GM18873 (cell line): ENCODE results near the gene CPEB4.

Experiments
- ATAC-seq: cut with Tn5 transposase; IDR thresholded peaks from one replicate; pipeline ENCODE4 v1.9.1; 2021; ENCODE audit warnings: mild to moderate bottlenecking, moderate library complexity, moderate number of reproducible peaks; ENCODE audit not compliant: unreplicated experiment, low FRiP score

Gene CPEB4

DNA sequence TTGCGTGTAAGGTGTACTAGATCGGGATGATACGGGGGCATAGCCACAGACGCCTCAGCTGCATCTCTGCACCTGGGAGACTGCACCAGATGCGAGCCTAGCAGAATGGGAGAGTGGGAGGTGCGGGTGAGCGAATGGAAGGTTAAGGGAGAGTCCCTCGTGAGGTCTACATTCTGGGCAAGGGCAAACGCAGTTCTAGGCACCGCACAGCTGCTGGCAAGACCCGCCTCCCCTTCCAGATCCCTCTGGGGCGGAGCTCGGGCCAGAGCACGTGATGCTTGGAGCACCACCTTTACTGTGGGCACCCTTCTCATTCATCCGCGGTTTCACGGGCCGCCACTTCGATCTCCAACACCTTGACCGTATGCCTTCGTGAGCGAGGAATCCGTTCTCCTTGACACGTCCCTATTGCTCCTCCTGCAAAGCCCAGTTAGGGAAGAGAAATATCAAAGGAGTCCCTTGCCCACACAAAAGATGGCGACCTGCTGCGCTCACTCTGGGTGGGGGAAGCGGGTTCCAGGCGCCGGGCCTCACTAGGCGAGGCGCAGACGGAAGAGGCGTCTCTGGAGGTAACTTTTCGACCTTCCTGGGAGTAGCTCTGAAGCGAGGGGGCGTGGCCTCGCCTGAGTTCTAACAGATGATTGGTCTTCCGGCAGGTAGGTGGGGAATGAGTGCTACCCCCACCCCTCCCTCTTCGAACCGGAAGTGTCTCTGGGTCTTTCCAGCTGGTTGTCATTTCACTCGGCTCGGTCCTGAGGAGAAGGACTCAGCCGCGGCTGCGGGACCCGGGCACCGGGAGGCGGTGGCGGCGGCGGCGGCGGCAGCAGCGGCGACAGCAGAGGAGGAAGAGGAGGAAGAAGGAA is at the start of gene CPEB4:
Gene CPEB4, plus strand, starts transcription at position 740 of the 863 bp plus-strand sequence. CDS start 1,385 bp downstream, outside the sequence.
- peak; percentile 88 for ATAC-seq

DNA sequence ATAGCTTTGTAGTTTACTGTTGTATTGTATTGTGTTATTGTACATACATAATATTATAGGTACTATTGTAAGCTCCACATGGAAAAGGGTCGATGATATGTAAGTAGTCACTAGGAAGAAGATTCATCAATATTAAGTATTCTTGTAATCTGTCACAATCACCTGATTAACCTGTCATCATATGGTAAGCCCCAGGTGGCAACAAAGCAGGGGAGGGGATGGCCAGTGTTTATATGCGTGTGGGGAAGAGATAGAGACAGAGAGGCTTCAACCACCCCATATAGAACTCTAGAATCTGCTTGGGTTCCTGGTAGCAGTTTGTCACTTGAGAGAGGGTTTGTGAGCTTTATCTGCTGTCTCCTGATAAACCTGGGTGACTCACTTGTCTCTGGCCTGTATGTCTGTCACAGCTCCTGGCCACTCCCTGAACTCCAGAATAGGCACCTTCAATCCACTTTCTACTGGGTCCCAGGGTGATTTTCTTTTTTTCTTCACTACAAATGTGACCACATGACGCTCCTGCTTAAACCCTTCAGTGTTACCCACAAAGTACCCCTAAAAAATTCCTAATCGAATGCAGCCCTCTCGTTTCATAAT is 48.9 kb upstream of the CPEB4 start:
- no peak for ATAC-seq

DNA sequence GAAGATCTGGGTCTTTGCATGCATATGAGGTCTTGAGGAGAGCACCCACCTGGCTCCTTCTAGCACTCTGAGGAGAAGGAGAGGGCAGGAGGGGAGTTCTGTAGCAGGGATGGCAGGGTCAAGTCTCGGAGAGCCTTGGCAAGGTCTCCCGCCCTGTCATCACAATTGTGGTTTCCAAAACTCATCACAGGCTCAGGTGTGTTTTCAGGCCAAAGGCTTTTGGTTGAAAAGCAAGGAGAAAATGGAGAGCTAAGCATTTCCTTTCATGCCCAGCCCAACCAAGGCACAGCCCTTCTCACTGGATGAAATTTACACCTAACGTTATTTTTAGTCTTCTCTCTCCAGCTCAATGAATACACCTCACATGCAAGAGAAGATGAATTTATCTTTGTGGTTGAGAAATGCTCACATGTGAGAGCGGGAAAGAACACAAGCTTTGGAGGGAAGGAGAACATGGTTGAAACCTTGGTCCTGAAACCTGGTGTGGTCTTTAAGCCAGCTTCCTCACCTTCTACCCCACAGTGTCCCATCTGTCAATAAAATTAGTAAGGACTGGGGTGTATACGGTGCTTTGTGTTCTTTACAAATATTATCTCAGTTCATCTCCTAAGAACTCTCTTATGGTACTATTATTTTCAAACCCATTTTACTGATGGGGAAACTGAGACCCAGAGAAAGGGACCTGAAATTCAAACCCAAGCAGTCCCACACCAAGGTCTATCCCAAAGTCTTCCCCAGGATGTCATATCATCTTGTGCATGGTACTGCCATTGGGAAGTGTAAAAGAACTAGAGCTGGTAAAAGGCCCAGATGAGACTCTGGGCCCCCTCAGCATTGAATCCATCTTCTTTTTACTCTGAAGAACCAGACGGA is 47.8 kb upstream of the CPEB4 start:
- no peak for ATAC-seq

DNA sequence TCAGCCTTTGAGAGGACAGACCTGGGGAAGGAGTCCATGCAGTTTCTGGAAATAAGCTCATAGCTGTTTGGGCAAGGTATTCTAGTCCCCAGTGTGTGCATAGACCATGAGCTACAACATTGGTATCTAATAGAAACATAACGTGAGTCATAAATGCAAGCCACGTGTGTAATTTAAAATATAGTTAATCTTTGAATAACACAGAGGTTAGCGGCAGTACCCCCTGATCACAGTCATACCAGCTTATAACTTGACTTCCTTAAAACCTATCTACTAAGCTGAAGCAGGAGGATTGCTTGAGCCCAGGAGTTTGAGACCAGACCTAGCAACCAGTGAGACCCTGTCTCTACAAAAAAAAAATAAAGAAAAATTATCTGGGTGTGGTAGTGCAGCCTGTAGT is 46.4 kb upstream of the CPEB4 start:
- ATAC-seq, result no peak

DNA sequence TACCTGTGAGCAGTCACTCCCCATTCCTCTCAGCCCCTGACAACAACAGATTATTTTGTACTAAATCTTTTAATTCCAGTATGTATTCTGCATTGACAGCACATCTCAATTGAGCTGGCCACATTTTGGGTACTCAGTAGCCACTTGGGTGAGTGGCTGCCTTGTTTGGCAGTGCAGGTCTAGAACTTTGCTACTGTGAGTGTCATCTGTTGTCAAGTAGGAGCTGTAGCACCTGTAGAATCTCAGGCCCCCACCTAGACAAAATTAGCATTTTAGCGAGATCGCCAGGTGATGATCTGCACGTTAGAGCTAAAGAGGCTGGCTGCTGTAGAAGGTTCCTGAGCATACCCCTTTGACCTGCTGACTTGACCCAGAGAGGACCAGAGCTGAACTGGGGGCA is 44.4 kb upstream of the CPEB4 start:
- no peak for ATAC-seq

DNA sequence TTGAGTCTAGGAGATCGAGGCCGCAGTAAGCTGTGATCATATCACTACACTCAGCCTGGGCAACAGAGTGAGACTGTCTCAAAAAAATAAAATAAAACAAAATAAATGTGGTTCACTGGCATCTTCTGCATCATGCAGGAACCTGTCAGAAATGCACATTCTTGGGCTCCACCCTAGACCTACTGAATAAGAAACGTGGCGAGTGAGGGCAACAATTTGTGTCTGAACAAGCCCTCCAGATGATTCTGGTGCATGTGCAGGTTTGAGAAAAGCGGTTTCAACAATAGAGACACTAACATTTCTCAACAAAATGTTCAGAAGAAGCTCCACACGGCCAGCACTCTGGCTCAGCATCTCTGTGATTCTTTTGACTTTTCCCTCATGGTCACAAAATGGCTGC is 42.8 kb upstream of the CPEB4 start:
- no peak for ATAC-seq

DNA sequence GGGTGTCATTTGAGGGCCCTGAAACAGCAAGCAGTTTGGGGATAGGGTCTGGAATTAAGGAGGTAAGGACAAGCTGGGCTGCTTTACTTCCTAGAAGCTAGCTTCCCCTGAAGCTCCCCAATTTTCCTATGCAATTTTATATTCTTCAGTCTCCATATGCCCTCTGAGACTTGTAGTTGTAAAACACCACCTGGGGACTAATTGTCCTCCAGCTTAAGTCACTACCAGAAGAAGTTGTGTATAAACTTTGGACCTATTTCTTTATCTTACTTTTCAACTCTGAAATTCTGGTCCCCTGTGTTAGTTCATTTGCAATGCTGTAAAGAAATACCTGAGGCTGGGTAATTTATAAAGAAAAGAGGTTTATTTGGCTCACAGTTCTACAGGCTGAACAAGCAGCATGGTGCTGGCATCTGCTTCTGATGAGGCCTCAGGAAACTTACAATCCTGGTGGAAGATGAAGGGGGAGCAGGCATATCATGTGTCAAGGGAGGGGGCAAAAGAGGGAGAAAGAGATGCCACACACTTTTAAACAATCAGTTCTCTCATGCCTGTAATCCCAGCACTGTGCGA is 41.1 kb upstream of the CPEB4 start:
- no peak for ATAC-seq

DNA sequence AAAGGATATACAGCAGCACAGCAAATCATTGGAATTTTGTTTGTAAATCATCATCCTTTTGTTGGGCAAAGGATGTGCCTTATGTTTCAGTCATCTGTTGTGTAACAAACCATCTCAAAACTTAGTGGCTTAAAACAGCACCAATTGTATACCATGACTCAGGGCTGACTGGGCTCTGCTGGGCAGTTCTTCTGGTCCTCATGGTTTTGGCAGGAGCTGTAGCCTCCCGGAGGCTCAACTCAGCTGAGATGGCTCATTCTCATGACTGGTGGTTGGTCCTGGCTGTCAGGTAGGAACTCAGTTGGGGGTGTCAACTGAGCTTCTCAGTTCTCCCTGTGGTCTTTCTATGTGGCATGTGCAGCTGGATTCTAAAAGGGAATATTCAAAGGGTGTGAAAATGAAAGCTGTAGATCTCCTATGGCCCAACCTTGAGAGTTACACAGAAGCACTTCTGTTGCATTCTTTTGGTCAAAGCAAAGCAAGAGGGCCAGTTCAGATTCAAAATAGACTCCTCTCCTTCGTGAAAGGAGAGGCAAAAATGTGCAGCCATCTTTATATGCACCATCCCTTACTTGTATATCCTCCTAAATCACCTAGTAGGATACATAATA is 39.1 kb upstream of the CPEB4 start:
- no peak for ATAC-seq

DNA sequence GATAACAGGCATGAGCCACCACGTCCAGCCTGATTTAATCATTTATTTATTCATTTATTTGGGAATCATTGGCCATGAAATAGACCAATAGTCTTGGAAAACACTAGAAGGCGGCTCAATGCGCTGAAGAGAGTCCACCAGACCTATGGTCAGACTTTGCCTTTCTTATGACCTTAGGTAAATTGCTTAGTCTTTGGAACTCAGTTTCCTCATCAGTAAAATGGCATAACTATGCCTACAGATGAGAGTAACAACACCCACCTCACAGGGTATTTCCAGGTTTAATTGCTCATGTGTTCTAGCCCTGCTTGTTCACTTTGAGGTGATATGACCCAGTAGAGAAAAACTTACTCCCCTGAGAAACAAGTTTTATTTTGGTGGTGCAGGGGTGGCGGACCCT is 38.2 kb upstream of the CPEB4 start:
- no peak for ATAC-seq

DNA sequence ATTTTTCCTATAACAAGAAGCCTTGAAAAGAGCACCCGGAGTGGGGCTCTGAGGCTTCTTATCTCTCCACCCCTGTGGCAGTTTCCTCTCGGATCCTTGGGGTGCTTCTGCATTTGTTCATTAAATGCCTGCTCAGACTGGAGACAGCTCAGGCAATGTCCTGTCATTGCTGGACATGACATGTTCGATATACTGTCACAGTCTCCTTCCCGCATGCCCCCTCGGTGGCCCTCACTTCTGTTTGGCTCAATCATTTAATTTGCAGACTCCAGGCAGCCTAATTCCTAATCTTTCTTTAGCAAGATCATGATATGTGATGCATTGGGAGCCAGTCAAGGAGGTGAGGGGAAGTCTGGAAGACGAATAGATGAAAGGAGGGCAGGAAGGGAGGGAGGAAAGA is 37.5 kb upstream of the CPEB4 start:
- no peak for ATAC-seq

DNA sequence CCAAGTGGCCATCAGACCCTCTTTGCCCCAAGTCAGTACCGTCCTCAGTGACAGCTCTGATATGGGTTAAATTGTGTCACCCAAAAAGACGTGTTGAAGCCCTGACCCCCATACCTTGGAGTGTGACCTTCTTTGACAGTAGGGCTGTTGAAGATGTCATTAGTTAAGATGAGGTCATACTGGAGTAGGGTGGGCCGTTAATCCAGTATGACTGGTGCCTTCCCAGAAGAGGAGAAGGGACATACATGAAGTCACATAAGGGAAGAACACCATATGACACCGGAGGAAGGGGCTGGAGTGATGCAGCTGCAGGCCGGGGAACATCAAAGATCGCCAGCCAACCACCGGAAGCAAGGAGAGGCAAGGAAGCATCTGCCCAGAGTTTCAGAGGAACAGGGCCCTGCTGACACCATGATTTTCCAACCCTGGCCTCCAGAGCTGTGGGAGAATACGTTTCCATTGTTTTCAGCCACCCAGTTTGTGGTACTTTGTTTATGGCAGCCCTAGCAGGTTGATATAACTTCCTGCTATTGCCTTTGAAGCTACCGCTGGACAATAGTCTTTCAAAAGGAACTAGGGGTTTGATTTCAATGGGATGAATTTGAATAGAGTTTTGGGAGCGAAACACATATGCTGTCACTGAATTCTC is 36.4 kb upstream of the CPEB4 start:
- no peak for ATAC-seq

DNA sequence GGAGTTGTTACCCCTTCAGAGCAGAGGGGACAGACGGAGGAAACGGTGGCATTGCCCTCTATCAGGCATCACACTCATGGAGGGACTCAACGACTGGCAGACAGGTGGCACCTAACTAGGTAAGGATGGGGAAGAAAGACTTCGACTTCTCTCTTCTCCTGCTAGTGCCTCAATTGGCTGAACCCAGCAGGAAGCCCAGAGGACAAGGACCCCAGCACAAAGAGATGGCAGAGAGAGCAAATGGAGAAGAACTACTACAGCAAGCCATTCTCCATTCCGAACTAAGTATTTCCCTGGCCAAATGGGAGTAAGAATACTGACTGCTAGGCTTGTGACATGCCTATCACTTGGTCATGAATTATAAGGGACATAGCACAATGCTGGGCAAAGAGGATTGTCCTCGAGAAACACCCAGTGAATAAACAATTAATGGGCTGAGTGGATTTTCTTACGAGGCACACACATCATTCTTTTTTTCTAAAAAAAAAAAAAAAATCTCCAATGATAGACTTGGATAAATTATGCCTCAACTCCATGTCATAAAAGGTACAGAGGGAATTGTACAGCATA is 35.3 kb upstream of the CPEB4 start:
- ATAC-seq, result no peak

DNA sequence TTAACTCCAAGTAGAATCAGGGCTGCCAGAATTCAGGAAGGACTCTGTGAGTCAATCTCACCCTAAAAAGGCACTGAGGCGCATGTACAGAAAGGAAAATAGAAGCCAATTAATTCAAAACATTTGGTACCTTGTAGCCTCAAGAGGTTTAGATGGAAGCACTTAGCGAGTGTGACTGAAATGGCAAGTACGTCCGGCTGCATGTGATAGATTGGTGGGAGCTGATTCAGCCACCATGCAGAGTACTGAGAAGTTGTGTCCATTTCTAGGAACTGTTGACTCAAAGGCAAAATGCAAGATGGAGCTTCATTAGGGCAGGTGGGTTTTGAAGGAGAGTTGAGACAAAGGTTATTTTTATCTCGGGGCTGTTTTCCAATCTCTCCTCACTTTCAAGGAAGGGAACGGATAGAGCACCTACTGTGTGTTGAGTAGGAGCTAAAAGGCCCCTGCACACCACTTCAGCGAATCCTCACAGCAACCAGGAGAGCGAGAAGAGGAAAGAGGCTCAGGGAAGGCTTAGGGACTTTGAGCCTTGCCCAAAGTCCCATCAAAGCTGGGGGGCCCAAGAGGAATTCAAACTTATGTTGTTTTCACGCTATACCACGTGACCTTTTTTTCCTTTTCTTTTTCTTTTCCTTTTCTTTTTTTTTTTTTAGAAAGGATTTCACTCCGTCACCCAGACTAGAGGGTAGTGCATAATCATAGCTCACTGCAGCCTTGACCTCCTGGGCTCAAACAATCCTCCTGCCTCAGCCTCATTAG is 34.6 kb upstream of the CPEB4 start:
- ATAC-seq, result no peak

DNA sequence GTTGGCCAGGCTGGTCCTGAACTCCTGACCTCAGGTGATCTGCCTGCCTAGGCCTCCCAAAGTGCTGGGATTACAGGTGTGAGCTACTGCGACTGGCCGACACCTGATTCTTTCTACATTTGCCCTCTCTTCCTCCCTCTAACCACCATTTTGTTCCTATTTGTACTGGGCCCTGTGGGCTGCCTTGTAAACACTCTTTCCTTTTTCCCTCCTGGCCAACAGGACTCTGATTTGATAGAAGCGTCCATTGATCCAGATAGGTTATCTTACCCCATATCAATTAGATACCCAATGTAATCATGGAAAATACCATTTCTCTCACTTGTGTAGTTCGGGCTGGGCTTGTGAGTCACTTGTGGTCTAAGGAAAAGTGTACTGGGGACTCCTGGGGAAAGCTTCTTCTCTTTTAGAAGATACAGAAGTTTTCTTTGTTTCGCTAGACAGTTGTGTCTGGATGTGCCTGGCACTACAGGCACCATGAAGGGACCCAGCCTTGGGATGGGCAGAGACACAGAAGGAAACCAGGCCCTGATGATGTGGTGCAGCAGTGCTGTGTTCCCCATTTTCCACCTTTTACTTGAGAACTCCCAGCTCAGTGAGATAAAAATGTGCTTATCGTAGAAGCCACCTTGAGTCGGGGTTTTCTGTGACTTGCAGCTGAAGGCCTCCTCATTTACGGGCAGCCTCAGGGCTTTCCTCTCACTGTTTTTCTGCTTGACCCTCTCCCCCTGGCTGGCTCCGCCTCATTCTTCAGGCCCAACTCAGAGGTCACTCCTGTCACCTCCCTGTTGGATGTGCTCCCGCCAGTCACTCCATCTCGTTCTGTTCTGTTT is 32.8 kb upstream of the CPEB4 start:
- no peak for ATAC-seq

DNA sequence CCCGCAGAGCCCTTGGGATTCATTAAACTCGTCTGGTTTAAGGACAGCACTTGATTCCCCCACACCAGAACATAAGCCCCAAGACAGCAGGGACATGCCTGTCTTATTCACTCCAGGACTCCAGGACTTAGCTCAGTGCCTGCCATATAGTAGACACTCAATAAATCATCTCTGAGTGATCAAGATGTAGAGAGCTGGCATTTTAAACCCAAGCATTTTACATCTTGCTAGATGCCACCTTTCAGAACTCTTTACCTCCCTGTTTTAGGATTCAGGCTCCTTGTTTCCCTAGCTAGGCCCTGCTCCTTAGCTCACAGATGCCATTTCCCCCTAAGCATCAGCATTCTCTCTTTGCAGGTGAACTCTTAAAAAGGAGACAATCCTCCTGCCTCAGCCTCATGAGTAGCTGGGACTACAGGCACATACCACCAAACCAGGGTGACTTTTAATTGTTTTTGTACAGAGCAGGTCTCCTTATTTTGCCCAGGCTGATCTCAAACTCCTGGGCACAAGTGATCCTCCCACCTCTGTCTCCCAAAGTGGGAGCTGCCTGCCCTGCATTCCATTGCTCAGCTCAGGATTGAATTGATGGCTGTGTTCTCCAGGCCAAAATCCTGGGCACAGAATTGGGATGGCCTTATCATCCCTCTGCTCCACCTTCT is 32.0 kb upstream of the CPEB4 start:
- ATAC-seq, result no peak

DNA sequence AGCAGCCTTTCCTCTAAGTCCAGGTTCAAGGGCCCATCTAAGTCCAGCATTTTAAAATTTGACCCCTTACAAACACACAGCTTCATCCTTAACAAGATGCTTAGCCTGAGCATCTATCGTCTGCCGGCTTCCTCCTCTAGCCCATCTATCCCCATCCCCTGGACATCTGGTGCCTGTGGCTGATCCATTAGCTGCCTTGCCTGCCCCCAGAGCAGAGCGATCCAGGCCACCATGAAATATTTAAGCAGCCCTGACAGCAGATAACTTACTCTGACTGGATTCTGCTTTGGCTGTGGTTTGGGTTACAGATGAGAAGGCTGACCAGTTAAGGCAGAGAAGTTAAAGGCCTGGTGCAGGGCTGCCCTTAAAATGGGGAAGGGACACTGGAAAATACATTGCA is 30.9 kb upstream of the CPEB4 start:
- no peak for ATAC-seq

DNA sequence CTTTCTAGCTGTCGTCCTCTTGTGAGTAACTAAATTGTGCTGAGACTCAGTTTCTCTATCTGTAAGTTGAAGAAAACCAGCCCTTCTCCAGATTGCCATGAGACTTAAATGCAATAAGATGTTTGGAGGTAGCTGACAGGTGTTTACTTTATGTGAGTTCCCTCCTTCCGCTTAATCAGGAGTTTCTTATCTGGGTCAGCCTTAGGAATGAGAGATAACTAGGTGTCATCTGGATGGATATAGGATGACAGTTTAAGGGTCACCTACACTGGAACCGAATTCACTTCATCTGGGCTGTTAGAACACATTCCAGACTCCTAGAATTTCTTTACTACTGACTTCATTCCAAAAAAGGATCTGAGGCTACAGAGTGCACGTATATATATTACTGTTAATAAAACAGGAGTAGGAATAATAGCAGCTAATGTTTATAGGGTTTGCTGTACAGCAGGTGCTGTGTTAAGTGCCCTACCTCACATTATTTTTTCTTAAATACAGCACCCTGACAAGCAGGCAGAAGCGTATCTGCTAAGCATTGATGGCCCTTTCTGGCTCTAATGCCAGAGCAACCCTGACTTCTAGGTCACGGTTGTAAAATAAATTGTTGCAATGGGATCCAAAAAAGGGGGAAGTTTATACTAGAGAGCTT is 30.0 kb upstream of the CPEB4 start:
- no peak for ATAC-seq
